Astrocyte (in vitro differentiated cells and primary cell): ENCODE data around the gene SPATC1L. TPM values are rescaled to one million over a fixed set of nuclear protein-coding genes. Genes with fewer than 3 reads are reported as not detected.

ENCODE experiments used
- DNase-seq: peaks from one replicate; pipeline ENCODE4 v3.0.0-alpha.2; 2010; ENCODE audit warnings: low read depth
- FAIRE-seq: peaks from 2 replicates; lab custom pipeline; 2011; peaks lifted over from hg19 to GRCh38; lab: Jason Lieb, UNC
- H2AFZ ChIP-seq: 2 replicates; pipeline ENCODE4 v1.6.0; 2012; ENCODE audit warnings: low read depth, low read length, inconsistent platforms
- H3K27ac ChIP-seq: 2 replicates; pipeline ENCODE4 v1.5.1; 2011; ENCODE audit warnings: low read depth, low read length, inconsistent platforms
- H3K27me3 ChIP-seq: 2 replicates; pipeline ENCODE4 v1.6.0; 2011; ENCODE audit warnings: low read length, inconsistent platforms; ENCODE audit not compliant: insufficient read depth
- H3K36me3 ChIP-seq: 2 replicates; pipeline ENCODE4 v1.5.1; 2011; ENCODE audit warnings: low read length, inconsistent platforms; ENCODE audit not compliant: insufficient read depth
- H3K4me1 ChIP-seq: 2 replicates; pipeline ENCODE4 v1.5.1; 2011; ENCODE audit warnings: low read length, inconsistent platforms; ENCODE audit not compliant: insufficient read depth
- H3K4me2 ChIP-seq: 2 replicates; pipeline ENCODE4 v1.6.0; 2012; ENCODE audit warnings: low read length, inconsistent platforms
- H3K4me3 ChIP-seq: 2 replicates; pipeline ENCODE4 v1.5.1; 2011; ENCODE audit warnings: low read depth, mild to moderate bottlenecking, low read length, inconsistent platforms; ENCODE audit not compliant: insufficient read depth
- H3K79me2 ChIP-seq: 2 replicates; pipeline ENCODE4 v1.6.0; 2012; ENCODE audit warnings: mild to moderate bottlenecking, low read length, inconsistent platforms; ENCODE audit not compliant: insufficient read depth
- H3K9ac ChIP-seq: 2 replicates; pipeline ENCODE4 v1.6.0; 2012; ENCODE audit warnings: mild to moderate bottlenecking, low read length, inconsistent platforms
- H3K9me3 ChIP-seq: 2 replicates; pipeline ENCODE4 v1.5.1; 2012; ENCODE audit warnings: low read depth, mild to moderate bottlenecking, low read length, inconsistent platforms; ENCODE audit not compliant: insufficient read depth
- H4K20me1 ChIP-seq: 2 replicates; pipeline ENCODE4 v1.6.0; 2012; ENCODE audit warnings: low read length, inconsistent platforms; ENCODE audit not compliant: insufficient read depth
- H3K27ac Mint-ChIP-seq: one replicate; pipeline ENCODE4 v1.8.0; 2021; ENCODE audit warnings: mild to moderate bottlenecking, mixed read lengths; ENCODE audit not compliant: unreplicated experiment
- H3K27me3 Mint-ChIP-seq: one replicate; pipeline ENCODE4 v1.8.0; 2021; ENCODE audit warnings: low read depth, mixed read lengths; ENCODE audit not compliant: unreplicated experiment
- H3K36me3 Mint-ChIP-seq: one replicate; pipeline ENCODE4 v1.8.0; 2021; ENCODE audit warnings: low read depth, mixed read lengths; ENCODE audit not compliant: unreplicated experiment
- H3K4me1 Mint-ChIP-seq: one replicate; pipeline ENCODE4 v1.8.0; 2021; ENCODE audit warnings: low read depth, mixed read lengths; ENCODE audit not compliant: unreplicated experiment
- H3K4me3 Mint-ChIP-seq: one replicate; pipeline ENCODE4 v1.8.0; 2021; ENCODE audit warnings: mild to moderate bottlenecking, moderate library complexity, mixed read lengths; ENCODE audit not compliant: unreplicated experiment
- H3K9me3 Mint-ChIP-seq: one replicate; pipeline ENCODE4 v1.8.0; 2021; ENCODE audit warnings: mild to moderate bottlenecking, mixed read lengths; ENCODE audit not compliant: unreplicated experiment
- CTCF ChIP-seq: IDR thresholded peaks from 2 replicates; pipeline ENCODE4 v1.5.1; 2011; ENCODE audit warnings: low read depth, mild to moderate bottlenecking, inconsistent platforms, low read length, moderate library complexity; ENCODE audit not compliant: insufficient read depth
- EZH2 ChIP-seq: IDR thresholded peaks from 2 replicates; pipeline ENCODE4 v1.6.1; 2012; ENCODE audit warnings: mild to moderate bottlenecking, low read length, inconsistent platforms; ENCODE audit not compliant: insufficient read depth
- total RNA-seq: library from RNA; stranded (reverse); gene quantifications from 2 replicates; pipeline ENCODE4 v1.2.1, GENCODE V29; 2021

SPATC1L gene
- total RNA-seq, 1 donor from 2014 or later = 17.8 TPM

GRCh38 chr21:46191686-46192575, 7.7 kb upstream of the SPATC1L start:
- Mint-ChIP-seq H3K36me3 (peaks cover 24% of the 10 kb centered on the region), H3K27me3 (no peaks in the 10 kb centered on the region), H3K9me3 (no peaks in the 10 kb centered on the region), H3K4me1 (peaks cover 37% of the 10 kb centered on the region), H3K27ac (no peak overlapping the region), H3K4me3 (no peak overlapping the region)
- no peaks in the 10 kb centered on the region for H3K79me2 ChIP-seq
- H3K36me3 ChIP-seq = peaks cover 7% of the 10 kb centered on the region
- TF ChIP-seq EZH2 (no peak), CTCF (no peak)
- H3K4me3 ChIP-seq = no peak overlapping the region
- no peak overlapping the region for H3K9ac ChIP-seq
- H3K9me3 ChIP-seq = no peaks in the 10 kb centered on the region
- peaks cover 27% of the 10 kb centered on the region for H4K20me1 ChIP-seq
- H3K27me3 ChIP-seq = no peaks in the 10 kb centered on the region
- no peak overlapping the region for H3K4me2 ChIP-seq
- no peak overlapping the region for H2AFZ ChIP-seq
- no peak overlapping the region for H3K27ac ChIP-seq
- DNase-seq (no peak), FAIRE-seq (no peak)
- H3K4me1 ChIP-seq = peaks cover 34% of the 10 kb centered on the region

- Mint-ChIP-seq H3K4me3 (peak overlapping the region; percentile 50), H3K27me3 (no peaks in the 10 kb centered on the region), H3K36me3 (peaks cover 20% of the 10 kb centered on the region), H3K9me3 (no peaks in the 10 kb centered on the region), H3K27ac (no peak overlapping the region), H3K4me1 (peaks cover 37% of the 10 kb centered on the region)
- DNase-seq = peak; percentile 72
- peaks cover 34% of the 10 kb centered on the region for H3K4me1 ChIP-seq
- no peak overlapping the region for H3K4me3 ChIP-seq
- no peak for TF ChIP-seq EZH2
- no peak for TF ChIP-seq CTCF
- H4K20me1 ChIP-seq = peaks cover 27% of the 10 kb centered on the region
- H3K9me3 ChIP-seq = no peaks in the 10 kb centered on the region
- no peak overlapping the region for H2AFZ ChIP-seq
- no peak overlapping the region for H3K27ac ChIP-seq
- no peaks in the 10 kb centered on the region for H3K79me2 ChIP-seq
- H3K9ac ChIP-seq = no peak overlapping the region
- H3K36me3 ChIP-seq = peaks cover 7% of the 10 kb centered on the region
- H3K4me2 ChIP-seq = peak overlapping the region; percentile 23
- FAIRE-seq = peak; percentile 20
- H3K27me3 ChIP-seq = no peaks in the 10 kb centered on the region
Measured at GRCh38 chr21:46191257-46191685, 7.0 kb upstream of the SPATC1L start.
